SH-SY5Y (cell line): ENCODE results near the gene ROBO1.

Source experiments
- GATA2 ChIP-seq: IDR thresholded peaks from 2 replicates; pipeline ENCODE4 v1.6.1; 2011; ENCODE audit warnings: mild to moderate bottlenecking, low read depth, low read length
- GATA3 ChIP-seq: IDR thresholded peaks from 2 replicates; pipeline ENCODE4 v1.6.1; 2011; ENCODE audit warnings: low read depth, mild to moderate bottlenecking, low read length, moderate library complexity

- no peak for TF ChIP-seq GATA3
- no peak for TF ChIP-seq GATA2
Observed at GRCh38 chr3:79810092-79810491, 42.3 kb upstream of the ROBO1 start.
